Naive thymus-derived CD4-positive, alpha-beta T cell (primary cell): ENCODE results near the gene CHRNA4. TPM values are rescaled to one million over a fixed set of nuclear protein-coding genes. Genes with fewer than 3 reads are reported as not detected.

Experiments used
- ATAC-seq: fragments of 150-1000 bp; cut with Tn5 transposase; 2 replicates; pipeline ENCODE4 v1.10.0; 2021; ENCODE audit warnings: mild to moderate bottlenecking, moderate library complexity
- CTCF ChIA-PET: fragments of 350-600 bp; sonication (Branson Sonifier 250); formaldehyde crosslinking; loops from one replicate; lab custom pipeline; 2021; ENCODE audit warnings: antibody characterized with exemption; lab: Charles Lee
- POLR2A ChIA-PET: fragments of 350-600 bp; sonication (Branson Sonifier 250); formaldehyde crosslinking; loops from one replicate; lab custom pipeline; 2021; ENCODE audit warnings: antibody characterized with exemption, inconsistent platforms; lab: Charles Lee
- DNase-seq, 9 donors: peaks; one replicate each; pipeline versions ENCODE4 v3.0.0 to v3.0.0-alpha.2; 2020 to 2022; ENCODE audit warnings: mixed read lengths in 1 of 9
- H3K27ac ChIP-seq: one replicate; pipeline ENCODE4 v1.7.0; 2013; ENCODE audit warnings: mild to moderate bottlenecking, low read depth, low read length, moderate library complexity
- H3K27me3 ChIP-seq, 2 donors: one replicate each; pipeline ENCODE4 v1.7.0; 2013; ENCODE audit warnings: low read length in 2 of 2, mild to moderate bottlenecking in 2 of 2, moderate library complexity in 2 of 2; ENCODE audit not compliant: control insufficient read depth in 2 of 2, insufficient read depth in 2 of 2
- H3K36me3 ChIP-seq, 3 experiments: 1 replicate in 2 of 3; 2 replicates in 1 of 3; pipeline ENCODE4 v1.7.0; 2013; ENCODE audit warnings: low read length in 3 of 3, mild to moderate bottlenecking in 3 of 3, moderate library complexity in 1 of 3; ENCODE audit not compliant: insufficient read depth in 3 of 3, control insufficient read depth in 2 of 3
- H3K4me1 ChIP-seq, 2 donors: one replicate each; pipeline ENCODE4 v1.7.0; 2013; ENCODE audit warnings: low read length in 2 of 2, mild to moderate bottlenecking in 2 of 2, moderate library complexity in 1 of 2; ENCODE audit not compliant: control insufficient read depth in 2 of 2, insufficient read depth in 2 of 2
- H3K4me3 ChIP-seq: 2 replicates; pipeline ENCODE4 v1.7.0; 2013; ENCODE audit warnings: mild to moderate bottlenecking, low read length
- H3K9me3 ChIP-seq, 3 experiments: 1 replicate in 2 of 3; 2 replicates in 1 of 3; pipeline ENCODE4 v1.7.0; 2013; ENCODE audit warnings: low read length in 3 of 3; ENCODE audit not compliant: control insufficient read depth in 2 of 3
- H3K27ac Mint-ChIP-seq, 9 donors: one replicate each; pipeline ENCODE4 v1.8.0; 2020 to 2022; ENCODE audit warnings: mixed read lengths in 9 of 9, mild to moderate bottlenecking in 8 of 9, moderate library complexity in 5 of 9, inconsistent platforms in 2 of 9
- H3K27me3 Mint-ChIP-seq, 5 donors: one replicate each; pipeline ENCODE4 v1.8.0; 2021 to 2022; ENCODE audit warnings: mixed read lengths in 5 of 5, mild to moderate bottlenecking in 1 of 5
- H3K36me3 Mint-ChIP-seq, 5 donors: one replicate each; pipeline ENCODE4 v1.8.0; 2020 to 2022; ENCODE audit warnings: mixed read lengths in 5 of 5, mild to moderate bottlenecking in 3 of 5, inconsistent platforms in 1 of 5
- H3K4me1 Mint-ChIP-seq, 7 donors: one replicate each; pipeline ENCODE4 v1.8.0; 2020 to 2022; ENCODE audit warnings: mixed read lengths in 7 of 7, mild to moderate bottlenecking in 3 of 7, inconsistent platforms in 1 of 7
- H3K4me3 Mint-ChIP-seq, 10 donors: one replicate each; pipeline ENCODE4 v1.8.0; 2020 to 2022; ENCODE audit warnings: mild to moderate bottlenecking in 10 of 10, mixed read lengths in 10 of 10, moderate library complexity in 6 of 10, inconsistent platforms in 2 of 10
- H3K9me3 Mint-ChIP-seq, 11 donors: one replicate each; pipeline ENCODE4 v1.8.0; 2020 to 2022; ENCODE audit warnings: mixed read lengths in 11 of 11, mild to moderate bottlenecking in 4 of 11, inconsistent platforms in 1 of 11, moderate library complexity in 1 of 11
- intact Hi-C, 2 donors: fragments of 100-400 bp; cut with micrococcal nuclease; formaldehyde crosslinking; loops; one replicate each; pipeline ENCODE4 v1.15.1; 2023
- polyA plus RNA-seq, 2 donors: library from polyadenylated mRNA; unstranded; fragments of 300-500 nt; fragmentation: Illumina TruSeq; gene quantifications; one replicate each; pipeline ENCODE4 v1.2.3, GENCODE V29; 2021
- total RNA-seq, 6 experiments: library from RNA in 5 of 6; stranded (reverse) in 5 of 6; gene quantifications; 1 replicate in 5 of 6; 2 replicates in 1 of 6; pipeline ENCODE4 v1.2.3 and lab custom pipeline; 2021 to 2026

Gene CHRNA4
- total and polyA plus RNA-seq, 7 experiments from 2014 or later: not detected

GRCh38 chr20:63396300-63396699 is 35.2 kb upstream of the CHRNA4 start:
- H3K9me3 Mint-ChIP-seq: no peaks in the 10 kb centered on the region
- H3K27me3 ChIP-seq: no peaks in the 10 kb centered on the region
- H3K4me3 ChIP-seq: no peak overlapping the region
- peaks cover 0 to 22% (median 0%) of the 10 kb centered on the region in 5 donors for H3K27me3 Mint-ChIP-seq
- no peaks in the 10 kb centered on the region for H3K4me1 Mint-ChIP-seq
- H3K9me3 ChIP-seq: no peaks in the 10 kb centered on the region
- no peaks in the 10 kb centered on the region for H3K4me1 ChIP-seq
- no peaks in the 10 kb centered on the region for H3K36me3 Mint-ChIP-seq
- no peak for DNase-seq
- H3K27ac Mint-ChIP-seq: no peak overlapping the region
- H3K4me3 Mint-ChIP-seq: no peak overlapping the region
- ATAC-seq: no peak
- ChIA-PET POLR2A (no interaction called here), CTCF (no interaction called here)
- intact Hi-C loops: no loop called here
- H3K36me3 ChIP-seq: no peaks in the 10 kb centered on the region
- no peak overlapping the region for H3K27ac ChIP-seq

GRCh38 chr20:63395723-63396122 is 34.6 kb upstream of the CHRNA4 start:
- H3K4me3 ChIP-seq: no peak overlapping the region
- no peaks in the 10 kb centered on the region for H3K4me1 Mint-ChIP-seq
- H3K4me3 Mint-ChIP-seq: no peak overlapping the region
- peaks cover 0 to 22% (median 0%) of the 10 kb centered on the region in 5 donors for H3K27me3 Mint-ChIP-seq
- H3K27ac Mint-ChIP-seq: no peak overlapping the region
- no peaks in the 10 kb centered on the region for H3K9me3 ChIP-seq
- no peaks in the 10 kb centered on the region for H3K9me3 Mint-ChIP-seq
- no peaks in the 10 kb centered on the region for H3K36me3 ChIP-seq
- intact Hi-C loops: no loop called here
- H3K4me1 ChIP-seq: no peaks in the 10 kb centered on the region
- no peaks in the 10 kb centered on the region for H3K27me3 ChIP-seq
- ChIA-PET POLR2A (no interaction called here), CTCF (no interaction called here)
- no peak for ATAC-seq
- no peak for DNase-seq
- H3K27ac ChIP-seq: no peak overlapping the region
- no peaks in the 10 kb centered on the region for H3K36me3 Mint-ChIP-seq

- POLR2A ChIA-PET: no interaction called here
- no peak overlapping the region for H3K4me3 ChIP-seq
- intact Hi-C loops: no loop called here
Measured at GRCh38 chr20:63394920-63395455, 33.8 kb upstream of the CHRNA4 start.

GRCh38 chr20:63394069-63394919 is 33.1 kb upstream of the CHRNA4 start:
- CTCF ChIA-PET: no interaction called here

More at GRCh38 chr20:63394920-63395455, 33.8 kb upstream of the CHRNA4 start:
- H3K9me3 Mint-ChIP-seq: peaks cover 0 to 1% (median 0%) of the 10 kb centered on the region in 11 donors
- no peaks in the 10 kb centered on the region for H3K9me3 ChIP-seq
- no peak overlapping the region for H3K27ac Mint-ChIP-seq
- ATAC-seq (no peak), DNase-seq (no peak)
- peaks cover 0 to 22% (median 0%) of the 10 kb centered on the region in 5 donors for H3K27me3 Mint-ChIP-seq
- H3K27ac ChIP-seq: no peak overlapping the region
- H3K4me3 Mint-ChIP-seq: no peak overlapping the region
- CTCF ChIA-PET: no interaction called here
- no peaks in the 10 kb centered on the region for H3K36me3 Mint-ChIP-seq
- H3K27me3 ChIP-seq: no peaks in the 10 kb centered on the region
- H3K36me3 ChIP-seq: no peaks in the 10 kb centered on the region
- H3K4me1 Mint-ChIP-seq: no peaks in the 10 kb centered on the region
- no peaks in the 10 kb centered on the region for H3K4me1 ChIP-seq

GRCh38 chr20:63393566-63393965 is 32.4 kb upstream of the CHRNA4 start:
- Mint-ChIP-seq H3K27ac (no peak overlapping the region), H3K36me3 (no peaks in the 10 kb centered on the region), H3K4me1 (no peaks in the 10 kb centered on the region), H3K4me3 (no peak overlapping the region), H3K9me3 (peaks cover 0 to 4% (median 0%) of the 10 kb centered on the region in 11 donors), H3K27me3 (peaks cover 0 to 22% (median 8%) of the 10 kb centered on the region in 5 donors)
- CTCF ChIA-PET: no interaction called here
- no peaks in the 10 kb centered on the region for H3K36me3 ChIP-seq
- no peaks in the 10 kb centered on the region for H3K9me3 ChIP-seq
- H3K27ac ChIP-seq: no peak overlapping the region
- ATAC-seq (no peak), DNase-seq (no peak)
- POLR2A ChIA-PET: no interaction called here
- H3K4me3 ChIP-seq: no peak overlapping the region
- intact Hi-C loops: no loop called here
- no peaks in the 10 kb centered on the region for H3K27me3 ChIP-seq
- no peaks in the 10 kb centered on the region for H3K4me1 ChIP-seq

More at GRCh38 chr20:63394069-63394919, 33.1 kb upstream of the CHRNA4 start:
- Mint-ChIP-seq H3K36me3 (no peaks in the 10 kb centered on the region), H3K27ac (no peak overlapping the region), H3K9me3 (peaks cover 0 to 4% (median 0%) of the 10 kb centered on the region in 11 donors), H3K4me1 (no peaks in the 10 kb centered on the region), H3K27me3 (peaks cover 0 to 22% (median 2%) of the 10 kb centered on the region in 5 donors), H3K4me3 (no peak overlapping the region)
- Histone ChIP-seq H3K4me3 (no peak overlapping the region), H3K36me3 (no peaks in the 10 kb centered on the region), H3K9me3 (no peaks in the 10 kb centered on the region), H3K27ac (no peak overlapping the region), H3K27me3 (no peaks in the 10 kb centered on the region), H3K4me1 (no peaks in the 10 kb centered on the region)
- ATAC-seq (no peak), DNase-seq (no peak)
- intact Hi-C loops: no loop called here
- POLR2A ChIA-PET: no interaction called here

- peaks cover 0 to 22% (median 12%) of the 10 kb centered on the region in 5 donors for H3K27me3 Mint-ChIP-seq
- Histone ChIP-seq H3K9me3 (no peaks in the 10 kb centered on the region), H3K4me3 (no peak overlapping the region), H3K4me1 (no peaks in the 10 kb centered on the region), H3K27me3 (no peaks in the 10 kb centered on the region), H3K36me3 (no peaks in the 10 kb centered on the region), H3K27ac (no peak overlapping the region)
- H3K4me1 Mint-ChIP-seq: no peaks in the 10 kb centered on the region
- DNase-seq (no peak), ATAC-seq (no peak)
- CTCF ChIA-PET: no interaction called here
- H3K36me3 Mint-ChIP-seq: no peaks in the 10 kb centered on the region
- H3K27ac Mint-ChIP-seq: no peak overlapping the region
- POLR2A ChIA-PET: no interaction called here
- peaks cover 0 to 7% (median 4%) of the 10 kb centered on the region in 11 donors for H3K9me3 Mint-ChIP-seq
- H3K4me3 Mint-ChIP-seq: no peak overlapping the region
- intact Hi-C loops: no loop called here
Measured at GRCh38 chr20:63392465-63393365, 31.6 kb upstream of the CHRNA4 start.
